HL-60 (cell line): ENCODE data around the gene SUPT3H.

Experiments
- DNase-seq, 2 experiments: peaks; one replicate each; pipeline ENCODE4 v3.0.0-alpha.2; 2010 to 2020; ENCODE audit warnings: low read depth in 1 of 2, low spot score in 1 of 2
- H3K27ac ChIP-seq: fragments of 250-450 bp; sonication (Bioruptor Pico); replicated peaks from 2 replicates; pipeline ENCODE4 v1.5.1; 2020; ENCODE audit warnings: mild to moderate bottlenecking, moderate library complexity
- H3K27me3 ChIP-seq: fragments of 250-450 bp; sonication (Bioruptor Pico); 2 replicates; pipeline ENCODE4 v1.5.1; 2021; ENCODE audit warnings: mild to moderate bottlenecking, moderate library complexity; ENCODE audit not compliant: insufficient read depth, poor library complexity, severe bottlenecking
- H3K4me3 ChIP-seq: replicated peaks from 2 replicates; pipeline ENCODE4 v1.5.1; 2011; ENCODE audit warnings: mild to moderate bottlenecking, control low read depth, low read length; ENCODE audit not compliant: insufficient read depth
- GABPA ChIP-seq: IDR thresholded peaks from 2 replicates; pipeline ENCODE4 v1.6.1; 2012; ENCODE audit warnings: low read depth
- POLR2AphosphoS5 ChIP-seq: IDR thresholded peaks from 2 replicates; pipeline ENCODE4 v1.6.1; 2012; ENCODE audit warnings: low read depth
- SPI1 ChIP-seq: IDR thresholded peaks from 2 replicates; pipeline ENCODE4 v1.6.1; 2012; ENCODE audit warnings: low read depth, mild to moderate bottlenecking, borderline replicate concordance
- TF ChIP-seq, protein P1 (sequence below): IDR thresholded peaks from one replicate; pipeline ENCODE4 v1.5.1; 2011; ENCODE audit warnings: low read length, control low read depth, inconsistent platforms; ENCODE audit not compliant: insufficient read depth
- TF ChIP-seq, protein P2 (sequence below): IDR thresholded peaks from 2 replicates; pipeline ENCODE4 v1.6.1; 2012; ENCODE audit warnings: low read depth; ENCODE audit not compliant: insufficient replicate concordance

SUPT3H gene

DNA sequence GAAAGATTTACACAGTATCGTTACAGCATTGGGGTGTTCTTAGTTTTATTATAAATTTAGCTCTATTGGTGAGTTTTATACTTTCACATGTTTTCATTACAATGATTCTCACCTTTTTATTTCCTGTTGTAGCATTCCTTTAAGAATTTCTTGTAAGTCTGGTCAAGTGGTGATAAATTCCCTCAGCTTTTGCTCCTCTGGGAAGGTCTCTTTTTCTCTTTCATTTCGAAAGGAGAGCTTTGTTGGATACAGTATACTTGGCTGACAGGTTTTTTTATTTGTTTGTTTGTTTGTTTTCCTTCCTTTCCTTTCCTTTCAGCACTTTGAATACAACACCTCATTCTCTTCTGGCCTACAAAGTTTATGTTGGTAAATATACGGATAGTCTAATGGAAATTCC lies 299.3 kb downstream of the SUPT3H start:
- H3K27ac ChIP-seq, result no peak overlapping the region
- no peaks in the 10 kb centered on the region for H3K27me3 ChIP-seq
- no peak overlapping the region for H3K4me3 ChIP-seq
- TF ChIP-seq POLR2AphosphoS5 (no peak), SPI1 (no peak), GABPA (no peak)
- TF ChIP-seq, protein P1, sequence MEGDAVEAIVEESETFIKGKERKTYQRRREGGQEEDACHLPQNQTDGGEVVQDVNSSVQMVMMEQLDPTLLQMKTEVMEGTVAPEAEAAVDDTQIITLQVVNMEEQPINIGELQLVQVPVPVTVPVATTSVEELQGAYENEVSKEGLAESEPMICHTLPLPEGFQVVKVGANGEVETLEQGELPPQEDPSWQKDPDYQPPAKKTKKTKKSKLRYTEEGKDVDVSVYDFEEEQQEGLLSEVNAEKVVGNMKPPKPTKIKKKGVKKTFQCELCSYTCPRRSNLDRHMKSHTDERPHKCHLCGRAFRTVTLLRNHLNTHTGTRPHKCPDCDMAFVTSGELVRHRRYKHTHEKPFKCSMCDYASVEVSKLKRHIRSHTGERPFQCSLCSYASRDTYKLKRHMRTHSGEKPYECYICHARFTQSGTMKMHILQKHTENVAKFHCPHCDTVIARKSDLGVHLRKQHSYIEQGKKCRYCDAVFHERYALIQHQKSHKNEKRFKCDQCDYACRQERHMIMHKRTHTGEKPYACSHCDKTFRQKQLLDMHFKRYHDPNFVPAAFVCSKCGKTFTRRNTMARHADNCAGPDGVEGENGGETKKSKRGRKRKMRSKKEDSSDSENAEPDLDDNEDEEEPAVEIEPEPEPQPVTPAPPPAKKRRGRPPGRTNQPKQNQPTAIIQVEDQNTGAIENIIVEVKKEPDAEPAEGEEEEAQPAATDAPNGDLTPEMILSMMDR, result no peak
- TF ChIP-seq, protein P2, sequence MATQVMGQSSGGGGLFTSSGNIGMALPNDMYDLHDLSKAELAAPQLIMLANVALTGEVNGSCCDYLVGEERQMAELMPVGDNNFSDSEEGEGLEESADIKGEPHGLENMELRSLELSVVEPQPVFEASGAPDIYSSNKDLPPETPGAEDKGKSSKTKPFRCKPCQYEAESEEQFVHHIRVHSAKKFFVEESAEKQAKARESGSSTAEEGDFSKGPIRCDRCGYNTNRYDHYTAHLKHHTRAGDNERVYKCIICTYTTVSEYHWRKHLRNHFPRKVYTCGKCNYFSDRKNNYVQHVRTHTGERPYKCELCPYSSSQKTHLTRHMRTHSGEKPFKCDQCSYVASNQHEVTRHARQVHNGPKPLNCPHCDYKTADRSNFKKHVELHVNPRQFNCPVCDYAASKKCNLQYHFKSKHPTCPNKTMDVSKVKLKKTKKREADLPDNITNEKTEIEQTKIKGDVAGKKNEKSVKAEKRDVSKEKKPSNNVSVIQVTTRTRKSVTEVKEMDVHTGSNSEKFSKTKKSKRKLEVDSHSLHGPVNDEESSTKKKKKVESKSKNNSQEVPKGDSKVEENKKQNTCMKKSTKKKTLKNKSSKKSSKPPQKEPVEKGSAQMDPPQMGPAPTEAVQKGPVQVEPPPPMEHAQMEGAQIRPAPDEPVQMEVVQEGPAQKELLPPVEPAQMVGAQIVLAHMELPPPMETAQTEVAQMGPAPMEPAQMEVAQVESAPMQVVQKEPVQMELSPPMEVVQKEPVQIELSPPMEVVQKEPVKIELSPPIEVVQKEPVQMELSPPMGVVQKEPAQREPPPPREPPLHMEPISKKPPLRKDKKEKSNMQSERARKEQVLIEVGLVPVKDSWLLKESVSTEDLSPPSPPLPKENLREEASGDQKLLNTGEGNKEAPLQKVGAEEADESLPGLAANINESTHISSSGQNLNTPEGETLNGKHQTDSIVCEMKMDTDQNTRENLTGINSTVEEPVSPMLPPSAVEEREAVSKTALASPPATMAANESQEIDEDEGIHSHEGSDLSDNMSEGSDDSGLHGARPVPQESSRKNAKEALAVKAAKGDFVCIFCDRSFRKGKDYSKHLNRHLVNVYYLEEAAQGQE, result no peak
- DNase-seq, result no peak

DNA sequence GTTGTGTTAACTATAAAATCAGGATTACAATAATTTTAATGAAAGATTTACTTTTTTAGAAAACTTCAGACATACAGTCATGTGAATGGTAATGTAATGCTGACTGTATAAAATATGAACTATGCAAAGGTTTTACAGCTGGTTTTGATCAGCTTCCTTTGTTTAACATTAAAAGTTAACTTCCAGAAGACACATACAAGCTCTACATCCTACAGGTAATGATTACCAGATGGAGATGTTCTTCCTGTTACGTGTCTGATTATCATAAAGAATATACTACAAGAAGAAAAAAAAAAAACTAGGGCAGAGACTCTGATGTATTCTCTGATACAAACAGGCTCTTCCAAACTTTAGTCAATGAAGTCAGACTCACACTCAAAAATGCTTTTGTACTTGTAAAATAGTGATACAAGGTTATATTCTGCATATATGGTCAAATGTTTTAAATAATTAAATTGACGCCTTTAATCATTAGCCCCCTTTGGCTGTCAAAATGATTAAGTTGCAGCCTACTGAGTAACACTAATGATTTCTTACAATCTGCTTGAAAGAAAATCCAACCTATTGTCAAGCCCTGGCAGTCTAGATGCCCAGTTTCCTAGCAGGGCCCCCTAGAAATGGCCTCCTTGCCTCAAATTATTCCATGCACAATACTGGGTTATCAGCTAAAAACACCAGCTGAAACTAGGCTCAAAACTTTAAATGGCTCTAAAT lies 301.4 kb downstream of the SUPT3H start:
- TF ChIP-seq POLR2AphosphoS5, result no peak
- TF ChIP-seq, protein P2, result no peak
- TF ChIP-seq, protein P1, result no peak
- TF ChIP-seq SPI1, result no peak
- no peak for TF ChIP-seq GABPA
- no peak overlapping the region for H3K4me3 ChIP-seq
- no peak overlapping the region for H3K27ac ChIP-seq
- H3K27me3 ChIP-seq, result no peaks in the 10 kb centered on the region
- DNase-seq, result no peak

- no peak for TF ChIP-seq POLR2AphosphoS5
- TF ChIP-seq, protein P2, result no peak
- TF ChIP-seq GABPA, result no peak
- TF ChIP-seq SPI1, result no peak
- TF ChIP-seq, protein P1, result no peak
- Histone ChIP-seq H3K27me3 (no peaks in the 10 kb centered on the region), H3K27ac (no peak overlapping the region), H3K4me3 (no peak overlapping the region)
- DNase-seq, result no peak
Observed at GRCh38 chr6:45075246-45075645, 302.5 kb downstream of the SUPT3H start.
